Raji (cell line): Measurements from ENCODE around the gene CD40.

Experiments
- POLR2A ChIP-seq: IDR thresholded peaks from 2 replicates; pipeline ENCODE4 v1.6.1; 2011; ENCODE audit warnings: low read depth, low read length, control low read depth; ENCODE audit not compliant: insufficient read depth

The CD40 gene

DNA sequence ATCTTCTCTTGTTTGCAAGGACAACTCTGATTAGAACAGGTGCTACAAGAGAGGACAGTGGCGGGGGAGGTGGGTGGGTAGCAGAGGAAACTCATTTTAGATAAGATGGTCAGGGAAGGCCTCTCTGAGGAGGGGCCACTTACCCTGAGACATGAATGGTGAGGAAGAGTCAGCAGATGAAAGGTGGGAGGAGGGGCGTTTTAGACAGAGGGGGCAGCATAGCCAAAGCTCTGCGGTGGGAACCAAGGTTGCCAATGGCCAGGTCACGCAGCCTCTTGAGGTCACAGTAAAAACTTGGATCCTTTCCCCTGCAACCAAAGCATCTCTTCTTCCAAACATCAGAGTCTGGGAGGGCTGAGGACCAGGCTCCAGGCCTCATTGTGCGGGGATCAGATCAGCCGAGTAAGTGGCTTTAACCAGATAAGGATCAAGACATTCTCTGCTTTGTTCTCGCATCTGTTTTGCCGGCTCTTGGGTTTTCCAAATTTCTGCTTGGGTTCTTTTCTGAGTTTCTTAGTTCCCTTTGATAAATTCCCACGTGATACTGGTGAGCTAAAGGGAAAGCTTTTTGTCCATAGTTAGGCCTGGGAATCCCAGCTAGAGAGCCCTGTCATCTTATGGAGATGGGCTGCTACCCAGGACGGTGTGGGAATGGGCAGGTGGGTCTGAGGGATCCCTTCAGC, 5.5 kb upstream of the CD40 start:
- TF ChIP-seq POLR2A: no peak

DNA sequence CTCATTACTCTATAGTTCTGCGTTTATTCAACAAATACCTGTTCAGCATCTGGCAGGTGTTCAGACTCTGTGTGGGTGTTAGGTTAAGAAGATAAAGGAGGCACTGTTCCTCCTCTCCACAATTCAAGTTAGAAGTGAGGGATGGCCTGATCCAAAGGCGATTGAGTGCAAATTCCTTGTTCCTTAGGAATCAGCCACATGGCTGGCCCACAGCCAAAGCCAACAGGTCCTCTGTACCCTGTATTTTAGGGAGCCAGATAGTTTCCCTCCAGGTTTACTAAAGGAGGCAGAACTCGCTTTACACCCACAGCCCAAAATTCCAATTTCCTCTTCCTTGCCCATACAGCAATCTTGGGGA, 5.0 kb upstream of the CD40 start:
- TF ChIP-seq POLR2A: no peak

DNA sequence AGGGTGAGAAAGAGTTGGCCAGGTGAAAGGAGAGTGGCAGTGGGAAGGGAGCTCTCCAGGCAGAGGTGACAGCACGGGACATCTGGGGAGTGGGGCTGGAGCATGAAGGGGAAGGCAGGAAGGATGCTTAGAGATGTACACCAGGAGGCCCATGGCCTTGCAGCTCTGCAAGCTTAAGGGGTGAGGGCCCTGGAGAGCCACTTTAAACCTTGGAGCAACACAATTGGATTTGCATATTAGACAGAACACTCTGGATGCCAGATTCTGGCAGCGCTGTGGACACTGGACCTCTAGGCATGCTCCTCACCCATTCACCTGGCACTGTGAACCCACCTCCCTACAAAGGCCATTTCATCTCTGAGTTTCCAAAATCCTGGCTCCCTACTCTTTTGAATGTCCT, 3.7 kb upstream of the CD40 start:
- no peak for TF ChIP-seq POLR2A

DNA sequence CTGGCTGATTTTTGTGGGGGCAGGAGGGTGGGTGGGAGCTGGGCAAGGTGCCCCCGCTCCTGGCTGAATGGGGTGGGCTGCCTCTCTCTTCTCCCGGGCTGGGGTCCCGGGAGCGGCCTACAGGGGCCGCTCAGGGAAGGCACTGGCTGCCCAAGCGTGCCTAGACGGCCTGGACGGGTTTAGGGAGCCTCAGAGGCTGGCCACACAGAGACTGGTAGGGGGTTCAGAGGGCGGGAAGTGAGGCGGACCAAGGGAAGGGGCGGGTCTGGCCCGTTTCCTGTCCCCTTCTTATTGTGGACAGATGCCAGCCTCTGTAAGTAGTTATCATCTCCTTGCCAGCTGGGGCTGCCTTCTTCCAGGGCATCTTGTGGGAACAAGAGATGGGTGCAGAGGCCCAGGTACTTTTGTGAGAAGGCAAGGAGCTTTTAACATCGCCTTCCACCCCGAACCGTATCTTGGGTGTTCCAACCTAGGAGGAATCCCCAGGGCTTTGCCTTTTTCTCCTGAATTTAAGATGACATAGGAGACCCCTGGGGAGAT, 437 bp downstream of the CD40 start:
- TF ChIP-seq POLR2A: no peak

DNA sequence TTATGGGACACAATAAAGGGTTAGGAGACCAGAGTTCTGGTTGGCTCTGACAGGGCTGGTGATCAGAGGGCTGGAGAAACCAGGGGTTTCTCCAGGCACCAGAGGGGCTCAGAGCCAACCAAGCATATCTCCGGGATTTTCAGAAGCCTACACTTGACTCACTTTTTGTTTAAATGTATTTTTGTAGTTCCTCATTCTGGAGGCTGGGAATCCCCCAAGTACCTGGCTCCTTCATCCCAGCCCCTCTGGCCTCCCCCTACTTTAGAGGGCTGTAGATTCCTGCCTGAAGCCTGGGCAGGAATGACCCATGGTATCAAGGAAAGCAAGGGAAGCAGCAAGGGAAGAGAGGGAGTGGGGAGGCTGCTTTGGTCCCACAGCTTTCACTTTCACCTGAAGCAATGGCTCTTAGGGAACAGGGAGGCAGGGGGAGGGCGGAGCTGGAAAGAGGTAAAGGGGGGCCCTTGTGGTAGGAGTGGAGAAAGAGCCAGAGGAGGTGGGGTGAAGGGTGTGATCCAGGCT, 973 bp downstream of the CD40 start:
- TF ChIP-seq POLR2A: no peak

DNA sequence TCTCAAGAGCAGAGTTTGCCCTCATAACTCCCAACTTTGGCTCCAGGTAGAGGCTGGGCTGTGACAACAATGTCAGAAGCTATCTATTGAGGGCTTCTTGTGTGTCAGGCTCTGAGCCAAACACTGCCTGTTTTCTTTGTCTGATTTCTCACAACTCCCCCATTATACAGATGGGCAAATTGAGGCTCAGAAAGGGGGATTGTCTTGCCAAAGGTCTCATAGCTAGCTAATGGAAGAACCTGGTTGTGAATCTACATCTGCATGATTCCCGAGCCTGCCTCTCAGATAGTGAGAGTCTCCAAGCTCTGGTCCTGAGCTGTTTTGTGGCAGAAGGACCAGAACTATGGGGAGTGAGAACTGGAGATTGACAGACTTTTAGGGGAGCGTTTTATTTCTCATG, 1.4 kb downstream of the CD40 start:
- no peak for TF ChIP-seq POLR2A

DNA sequence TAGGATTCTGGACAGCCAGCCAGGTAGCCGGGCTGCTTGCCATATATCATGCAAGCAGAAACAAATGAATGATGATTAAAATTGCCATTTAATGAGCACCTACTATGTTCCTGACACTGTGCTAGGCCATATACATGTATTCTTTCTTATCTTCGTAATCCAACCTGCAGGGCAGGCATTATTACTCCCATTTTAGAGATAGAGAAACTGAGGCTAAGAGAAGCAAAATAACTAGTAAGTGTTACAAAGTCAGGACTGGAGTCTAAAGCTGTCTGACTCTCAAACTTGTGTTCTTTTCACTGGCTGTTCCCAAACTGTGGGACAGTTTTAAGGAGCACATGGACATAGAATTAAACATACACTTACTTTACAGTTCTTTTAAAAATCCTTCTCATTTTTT, 2.0 kb downstream of the CD40 start:
- TF ChIP-seq POLR2A: no peak

DNA sequence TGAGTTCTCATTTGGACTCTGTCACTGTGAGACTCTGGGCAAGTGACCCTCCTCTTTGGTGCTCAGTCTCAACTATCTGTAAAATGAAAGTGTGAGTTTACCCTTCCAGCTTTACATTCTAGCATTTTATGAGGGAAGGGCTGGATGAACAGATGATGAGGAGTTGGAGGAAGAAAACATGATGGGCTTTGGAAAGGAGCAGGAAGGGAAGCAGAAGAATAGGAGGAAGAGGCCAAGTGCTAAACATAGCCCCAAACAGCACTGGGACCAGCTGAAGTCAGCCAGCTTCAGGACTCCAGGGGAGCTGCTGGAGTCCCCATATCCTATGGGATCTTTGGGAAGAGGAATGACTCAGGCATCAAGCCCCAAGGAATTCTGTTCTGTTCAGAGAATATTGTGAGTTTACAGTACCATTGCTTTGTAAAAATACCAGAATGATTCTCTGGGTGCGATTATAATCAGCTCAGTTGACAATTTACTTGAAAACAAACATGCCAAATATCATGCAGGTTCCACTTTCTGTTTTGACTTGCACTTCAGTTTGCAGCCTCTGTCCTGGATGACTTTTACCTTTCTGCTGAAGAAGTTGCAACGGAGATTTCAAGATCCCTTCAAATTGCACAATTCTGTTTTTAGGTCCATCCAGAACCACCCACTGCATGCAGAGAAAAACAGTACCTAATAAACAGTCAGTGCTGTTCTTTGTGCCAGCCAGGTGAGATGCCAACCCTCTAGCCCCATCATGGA, 3.2 kb downstream of the CD40 start:
- TF ChIP-seq POLR2A: no peak

DNA sequence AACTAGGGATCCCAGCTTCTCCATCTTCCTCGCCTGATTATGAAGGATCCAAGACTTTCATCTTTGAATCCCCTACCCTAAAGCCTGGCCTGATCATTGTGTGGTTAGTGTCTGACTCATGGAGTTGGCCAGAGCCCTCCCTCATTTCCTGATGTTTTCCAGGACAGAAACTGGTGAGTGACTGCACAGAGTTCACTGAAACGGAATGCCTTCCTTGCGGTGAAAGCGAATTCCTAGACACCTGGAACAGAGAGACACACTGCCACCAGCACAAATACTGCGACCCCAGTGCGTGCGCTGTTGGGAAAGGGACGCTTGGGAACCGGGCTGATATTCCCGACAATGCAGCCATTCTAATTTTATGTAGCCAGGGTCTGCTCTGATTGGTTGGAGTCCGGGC, 4.0 kb downstream of the CD40 start:
- no peak for TF ChIP-seq POLR2A

DNA sequence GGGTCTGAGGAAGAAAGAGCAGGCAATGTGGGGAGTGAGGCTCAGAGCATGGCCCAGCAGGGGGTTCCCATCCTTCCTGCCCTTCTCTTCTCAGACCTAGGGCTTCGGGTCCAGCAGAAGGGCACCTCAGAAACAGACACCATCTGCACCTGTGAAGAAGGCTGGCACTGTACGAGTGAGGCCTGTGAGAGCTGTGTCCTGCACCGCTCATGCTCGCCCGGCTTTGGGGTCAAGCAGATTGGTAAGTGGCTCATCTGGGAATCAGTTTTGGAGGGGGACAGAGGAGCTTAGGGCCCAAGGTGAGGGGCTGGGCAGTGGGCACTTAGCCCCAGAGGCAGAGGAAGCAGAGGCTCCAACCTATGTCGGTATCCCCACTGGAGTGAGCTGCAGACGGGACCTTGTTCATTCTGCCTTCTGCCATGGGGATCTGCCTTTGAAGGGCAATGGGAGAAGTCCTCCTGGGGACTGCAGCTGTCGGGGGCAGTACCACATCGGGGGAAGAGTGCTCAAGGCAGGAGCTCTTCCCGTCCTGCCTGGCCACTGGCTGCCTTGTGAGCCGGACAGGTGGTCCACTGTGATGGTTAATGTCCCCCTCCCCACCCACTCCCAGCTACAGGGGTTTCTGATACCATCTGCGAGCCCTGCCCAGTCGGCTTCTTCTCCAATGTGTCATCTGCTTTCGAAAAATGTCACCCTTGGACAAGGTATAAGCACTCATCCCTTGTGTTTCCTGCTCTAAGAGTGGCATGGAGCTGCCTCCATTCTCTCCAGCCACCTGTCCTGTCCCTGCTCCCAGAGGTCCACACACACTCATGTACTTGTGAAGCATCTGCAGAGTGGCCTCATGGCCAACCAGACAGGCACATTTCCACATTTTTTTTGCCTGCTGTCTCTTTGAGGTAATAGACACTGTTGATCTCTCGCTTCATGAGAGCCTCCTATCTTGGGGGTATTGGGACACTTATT, 4.7 kb downstream of the CD40 start:
- TF ChIP-seq POLR2A: no peak

DNA sequence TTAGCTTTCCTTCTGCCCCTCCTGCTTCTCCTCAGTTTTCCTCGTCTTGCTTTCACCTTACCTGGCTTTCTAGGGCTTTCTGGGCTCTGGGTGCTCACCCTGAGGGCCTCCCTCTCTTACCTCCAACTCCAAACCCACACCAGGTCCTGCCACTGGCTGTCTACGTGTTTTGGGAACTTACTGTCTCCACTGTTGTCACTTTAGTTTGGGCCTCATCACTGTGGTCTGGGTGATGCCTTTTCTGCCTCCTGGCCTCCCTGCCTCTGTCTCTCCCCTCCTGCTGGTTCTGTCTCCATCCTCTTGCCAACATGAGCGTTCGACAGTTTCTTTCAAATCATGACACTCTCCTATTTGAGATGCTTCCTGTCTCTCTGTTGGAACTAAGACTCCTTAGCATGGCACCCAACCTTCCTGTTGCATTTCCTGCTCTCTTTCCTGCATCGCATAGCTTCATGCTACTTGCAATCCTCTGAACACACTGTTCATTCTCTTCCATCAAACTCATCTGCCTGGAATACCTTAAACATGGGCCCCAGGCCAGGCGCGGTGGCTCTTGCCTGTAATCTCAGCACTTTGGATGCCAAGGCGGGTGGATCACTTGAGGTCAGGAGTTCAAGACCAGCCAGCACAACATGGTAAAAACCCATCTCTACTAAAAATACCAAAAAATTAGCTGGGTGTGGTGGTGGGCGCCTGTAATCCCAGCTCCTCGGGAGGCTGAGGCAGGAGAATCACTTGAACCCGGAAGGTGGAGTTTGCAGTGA, 5.5 kb downstream of the CD40 start:
- TF ChIP-seq POLR2A: no peak

DNA sequence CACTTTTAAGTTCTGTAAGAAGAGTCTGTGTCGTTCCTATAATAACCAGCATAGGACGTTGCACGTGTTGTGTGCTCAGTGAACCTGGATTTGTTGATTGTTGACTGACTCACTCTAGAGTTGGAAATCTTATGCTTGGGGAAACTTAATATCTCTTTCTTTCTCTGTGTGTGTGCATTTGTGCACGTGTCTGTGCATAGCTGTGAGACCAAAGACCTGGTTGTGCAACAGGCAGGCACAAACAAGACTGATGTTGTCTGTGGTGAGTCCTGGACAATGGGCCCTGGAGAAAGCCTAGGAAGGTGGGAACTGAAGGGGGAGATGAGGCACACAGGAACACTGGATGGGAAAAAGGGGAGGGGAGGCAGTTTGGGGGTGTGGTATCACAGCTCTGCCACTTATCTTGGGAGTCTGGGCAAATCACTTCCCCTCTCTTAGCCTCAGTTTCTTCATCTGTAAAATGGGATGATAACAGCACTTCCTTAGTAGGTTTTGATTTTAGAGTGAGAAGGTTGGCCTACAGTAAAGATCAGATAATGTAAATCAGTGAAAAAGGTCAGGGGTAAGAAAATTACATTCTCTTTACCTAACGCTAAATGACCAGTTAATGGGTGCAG, 8.4 kb downstream of the CD40 start:
- no peak for TF ChIP-seq POLR2A

DNA sequence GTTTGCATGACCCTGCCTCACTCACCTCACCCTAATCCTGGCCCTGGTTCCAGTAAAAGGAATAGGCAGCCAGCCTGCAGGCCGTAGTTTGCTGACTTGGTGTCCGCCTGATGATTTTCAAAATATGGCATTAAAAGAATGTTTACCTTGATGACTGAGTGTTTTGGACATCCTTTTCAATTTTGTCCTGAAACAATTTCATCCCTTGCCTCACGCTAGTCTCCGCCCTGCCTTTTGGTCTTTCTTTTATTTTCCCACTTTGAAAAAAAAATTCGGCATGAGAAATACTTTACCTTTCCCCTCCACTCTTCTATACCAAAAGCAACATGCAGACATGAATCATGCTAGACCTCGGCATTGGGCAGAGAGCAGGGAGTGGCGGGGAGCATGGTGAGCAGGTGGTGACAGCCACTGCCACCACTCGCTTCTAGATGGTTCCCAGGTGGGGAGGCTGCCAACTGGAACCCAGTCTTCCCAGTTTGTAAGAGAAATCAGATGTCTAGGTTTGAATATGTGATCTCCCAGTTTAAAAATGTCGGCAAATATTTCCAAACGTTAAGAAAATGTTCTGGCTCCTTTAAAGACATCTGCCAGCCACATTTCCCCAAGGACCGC, 9.4 kb downstream of the CD40 start:
- no peak for TF ChIP-seq POLR2A
